ENCODE results near the gene ASB18. TPM values are rescaled to one million over a fixed set of nuclear protein-coding genes. Genes with fewer than 3 reads are reported as not detected.

Gene ASB18
- total and polyA plus RNA-seq, 2 experiments from 2014 or later, result not detected

DNA sequence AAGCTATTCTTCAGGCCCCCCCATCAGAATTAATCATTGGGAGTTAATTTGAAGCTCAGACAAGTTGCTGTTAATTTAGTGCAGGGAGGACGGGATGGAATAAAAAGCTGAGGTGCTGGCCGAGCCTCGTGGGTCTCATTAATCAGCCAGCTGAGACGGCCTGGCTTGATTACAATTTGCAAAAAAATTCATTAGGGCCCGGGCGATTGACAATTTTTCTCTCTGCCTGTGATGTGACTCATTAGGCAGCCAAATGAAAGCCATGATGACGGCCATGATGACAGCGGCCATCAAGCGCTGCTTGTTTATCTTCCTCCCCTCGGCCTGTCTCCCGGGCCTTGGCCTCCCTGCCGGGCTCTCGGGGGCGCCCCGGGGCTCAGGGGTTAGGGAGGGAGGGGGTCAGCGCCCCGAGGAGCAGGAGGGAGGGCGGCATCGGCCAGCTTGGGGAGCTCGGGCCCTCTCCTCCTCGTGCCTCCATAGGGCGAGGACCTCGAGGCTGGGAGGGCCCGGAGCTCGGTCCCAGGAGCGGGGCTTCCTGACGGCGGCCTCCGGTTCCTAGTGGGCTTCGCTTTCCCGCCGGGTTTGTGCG lies 101.2 kb downstream of the ASB18 start:
- Histone ChIP-seq H3K4me2 (peak overlapping the region; percentile 96), H4K20me1 (ENCODE audit: insufficient read depth, poor library complexity, severe bottlenecking) (no peaks in the 10 kb centered on the region), H3K4me3 (no peak overlapping the region), H3K79me2 (no peaks in the 10 kb centered on the region), H3K27ac (no peak overlapping the region), H3K4me1 (ENCODE audit: insufficient read depth) (peaks cover 28% of the 10 kb centered on the region), H3K9me2 (replicated peaks; ENCODE audit: insufficient read depth) (no peaks in the 10 kb centered on the region), H3K9me3 (ENCODE audit: low read depth) (no peaks in the 10 kb centered on the region), H3K27me3 (peaks cover 100% of the 10 kb centered on the region), H2AFZ (peak overlapping the region; percentile 68), H3K36me3 (replicated peaks; ENCODE audit: insufficient read depth, low read depth) (no peaks in the 10 kb centered on the region)
- WGBS (ENCODE audit: low lambda C conversion rate, missing lambda C conversion rate), result 20% methylated on average over 27 of the region's 33 CpGs
- DNase-seq (ENCODE audit: low spot score), result no peak
- TF ChIP-seq EZH2 (IDR thresholded peaks at IDR 0.05; ENCODE audit: borderline replicate concordance) (no peak), CTCF (IDR thresholded peaks at IDR 0.05; ENCODE audit: poor library complexity) (no peak), EZH2phosphoT487 (IDR thresholded peaks at IDR 0.05; ENCODE audit: low read depth, severe bottlenecking, unreplicated experiment) (no peak)

- no peaks in the 10 kb centered on the region for H3K9me3 ChIP-seq (ENCODE audit: low read depth)
- WGBS (ENCODE audit: low lambda C conversion rate, missing lambda C conversion rate), result 42% methylated on average over 16 of the region's 16 CpGs
- DNase-seq (ENCODE audit: low spot score), result no peak
- H3K79me2 ChIP-seq, result no peaks in the 10 kb centered on the region
- H3K9me2 ChIP-seq (replicated peaks; ENCODE audit: insufficient read depth), result no peaks in the 10 kb centered on the region
- H3K27me3 ChIP-seq, result peaks cover 100% of the 10 kb centered on the region
- H3K4me1 ChIP-seq (ENCODE audit: insufficient read depth), result peaks cover 26% of the 10 kb centered on the region
- TF ChIP-seq EZH2phosphoT487 (IDR thresholded peaks at IDR 0.05; ENCODE audit: low read depth, severe bottlenecking, unreplicated experiment) (no peak), EZH2 (IDR thresholded peaks at IDR 0.05; ENCODE audit: borderline replicate concordance) (peak; percentile 52), CTCF (IDR thresholded peaks at IDR 0.05; ENCODE audit: poor library complexity) (no peak)
- H3K4me2 ChIP-seq, result no peak overlapping the region
- H2AFZ ChIP-seq, result no peak overlapping the region
- H3K4me3 ChIP-seq, result no peak overlapping the region
- no peaks in the 10 kb centered on the region for H4K20me1 ChIP-seq (ENCODE audit: insufficient read depth, poor library complexity, severe bottlenecking)
- H3K36me3 ChIP-seq (replicated peaks; ENCODE audit: insufficient read depth, low read depth), result no peaks in the 10 kb centered on the region
- H3K27ac ChIP-seq, result no peak overlapping the region
Observed at GRCh38 chr2:236162031-236162845, 102.0 kb downstream of the ASB18 start.

DNA sequence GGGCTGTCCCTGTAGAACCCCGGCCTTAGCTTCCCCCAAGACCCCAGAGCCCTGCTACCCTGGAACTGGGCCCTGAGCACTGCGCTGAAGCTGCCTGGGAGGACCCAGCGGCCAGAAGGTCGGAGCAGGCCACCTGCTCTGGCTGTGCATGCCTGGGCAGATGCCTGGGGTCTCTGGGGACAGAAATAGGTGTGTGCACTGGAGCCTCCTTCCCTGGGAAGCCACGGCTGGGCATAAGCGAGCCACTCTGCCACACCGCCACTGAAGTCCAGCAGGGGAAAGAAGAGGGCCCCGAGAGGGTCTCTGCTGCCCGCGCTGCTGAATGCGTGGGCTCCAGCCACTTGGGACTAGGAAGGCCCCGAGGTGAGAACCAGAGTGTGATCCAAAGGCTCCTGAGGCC lies 102.7 kb downstream of the ASB18 start:
- DNase-seq (ENCODE audit: low spot score), result no peak
- peaks cover 100% of the 10 kb centered on the region for H3K27me3 ChIP-seq
- H3K9me3 ChIP-seq (ENCODE audit: low read depth), result no peaks in the 10 kb centered on the region
- H4K20me1 ChIP-seq (ENCODE audit: insufficient read depth, poor library complexity, severe bottlenecking), result no peaks in the 10 kb centered on the region
- WGBS (ENCODE audit: low lambda C conversion rate, missing lambda C conversion rate), result 83% methylated on average over 12 of the region's 12 CpGs
- no peaks in the 10 kb centered on the region for H3K36me3 ChIP-seq (replicated peaks; ENCODE audit: insufficient read depth, low read depth)
- TF ChIP-seq EZH2 (IDR thresholded peaks at IDR 0.05; ENCODE audit: borderline replicate concordance) (no peak), EZH2phosphoT487 (IDR thresholded peaks at IDR 0.05; ENCODE audit: low read depth, severe bottlenecking, unreplicated experiment) (no peak), CTCF (IDR thresholded peaks at IDR 0.05; ENCODE audit: poor library complexity) (no peak)
- no peaks in the 10 kb centered on the region for H3K9me2 ChIP-seq (replicated peaks; ENCODE audit: insufficient read depth)
- no peak overlapping the region for H3K27ac ChIP-seq
- no peak overlapping the region for H2AFZ ChIP-seq
- peaks cover 19% of the 10 kb centered on the region for H3K4me1 ChIP-seq (ENCODE audit: insufficient read depth)
- no peaks in the 10 kb centered on the region for H3K79me2 ChIP-seq
- no peak overlapping the region for H3K4me3 ChIP-seq
- no peak overlapping the region for H3K4me2 ChIP-seq
